ENCODE data around the gene CETN3.

Gene CETN3
- 3.6 to 10.7 (median 7.2) reads per million in 4 donors for total RNA-seq

DNA sequence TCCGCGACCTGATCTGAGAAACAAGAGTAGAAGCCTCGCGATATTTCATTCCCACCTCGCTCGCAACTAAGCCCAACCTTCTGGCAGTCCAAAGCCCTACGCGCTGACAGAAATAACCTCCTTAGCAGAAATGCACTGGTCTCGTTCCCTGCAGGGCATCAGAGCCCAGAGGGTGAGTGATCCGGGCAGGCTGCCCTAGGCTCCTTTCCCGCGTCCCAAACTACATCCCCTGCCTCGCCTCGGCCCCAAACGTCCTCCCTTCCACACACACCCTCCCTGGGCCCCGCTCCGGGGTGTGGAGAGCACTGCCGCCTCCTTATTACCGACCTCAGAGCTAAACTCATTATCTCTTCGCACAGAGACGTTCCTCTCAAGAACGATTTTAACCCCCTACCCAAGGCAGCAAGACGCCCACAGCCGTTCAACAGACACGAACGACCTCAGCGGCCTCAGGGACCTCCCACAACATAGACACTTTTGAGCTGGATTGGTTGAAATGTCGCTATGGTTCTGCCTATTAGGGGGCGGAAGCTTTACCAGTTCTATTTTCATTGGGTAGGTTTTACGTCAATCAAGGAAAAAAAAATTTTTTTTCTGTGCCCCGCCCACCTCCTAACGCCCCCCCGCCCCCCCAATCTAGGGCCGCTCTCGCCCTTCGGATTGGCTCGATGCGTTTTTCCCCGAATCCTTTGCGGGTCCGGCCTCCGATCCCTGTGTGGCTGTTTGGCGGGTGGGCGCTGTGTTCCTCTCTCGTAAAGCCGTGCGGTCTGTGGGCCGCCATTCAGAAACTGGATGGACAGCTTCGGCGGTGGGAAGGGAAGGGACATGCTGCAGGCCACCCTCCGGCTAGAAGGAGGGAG is at the start of gene CETN3:
Gene CETN3 (minus strand): TSS at position 439 of the 860 bp plus-strand sequence. CDS start 95 bp downstream, at position 344.
- DNase-seq, result peak; percentile 81 to 92 (median 84)

DNA sequence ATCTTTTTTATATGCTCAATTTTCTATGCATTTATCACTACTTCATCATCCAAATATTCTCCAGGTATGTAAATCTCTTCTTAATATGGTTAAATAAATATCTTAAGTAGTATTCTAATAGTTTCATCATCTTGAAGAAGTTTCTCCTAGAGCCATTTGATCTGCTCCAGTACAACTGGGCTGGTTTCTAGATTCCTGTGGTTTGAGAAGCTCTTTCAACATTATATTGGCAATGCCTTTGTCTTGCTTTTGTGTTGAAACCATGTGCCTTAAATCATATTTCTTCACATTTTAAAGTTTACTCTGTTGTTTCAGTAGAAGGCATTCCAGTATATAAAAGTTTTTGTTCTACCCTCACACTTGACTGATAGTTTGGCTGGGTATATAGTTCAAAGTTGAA is 37.4 kb upstream of the CETN3 start:
- DNase-seq, result no peak

DNA sequence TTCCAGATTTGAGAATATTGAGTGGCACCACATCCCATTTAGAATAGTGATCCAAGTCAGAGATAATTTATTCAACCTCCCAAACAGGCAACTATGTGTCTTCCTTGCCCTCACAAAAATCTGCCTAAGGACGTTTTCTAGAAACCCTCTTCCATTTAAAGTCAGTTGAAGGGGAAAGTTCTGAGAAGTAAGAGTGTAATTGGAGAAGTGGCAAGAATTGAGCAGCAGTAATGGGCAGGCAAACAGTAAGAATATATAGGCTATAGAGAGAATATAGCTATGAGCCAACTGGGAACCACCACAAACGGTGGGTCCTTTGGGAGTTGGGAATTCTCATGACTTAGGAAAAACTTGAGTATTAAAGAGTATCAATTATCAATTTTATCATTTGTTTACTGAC is 31.1 kb upstream of the CETN3 start:
- DNase-seq, result no peak

DNA sequence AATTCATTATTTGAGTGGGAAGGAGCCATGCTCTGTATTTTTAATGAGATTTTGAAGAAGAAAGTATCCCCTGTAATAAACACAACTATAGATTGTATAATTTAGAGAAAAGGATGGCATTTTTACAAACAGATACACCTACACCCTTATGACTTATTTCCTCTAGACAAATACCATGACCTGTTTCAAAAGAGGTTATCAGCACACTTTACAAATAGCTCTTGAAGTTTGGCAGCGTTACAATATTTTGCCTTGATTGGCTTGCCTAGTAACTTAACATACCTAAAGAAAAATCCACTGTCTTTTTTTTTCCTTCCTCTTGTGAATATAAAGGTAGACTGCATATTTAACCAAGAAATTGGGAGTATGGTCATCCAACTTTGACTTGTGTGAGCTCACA is 28.5 kb upstream of the CETN3 start:
- no peak for DNase-seq

DNA sequence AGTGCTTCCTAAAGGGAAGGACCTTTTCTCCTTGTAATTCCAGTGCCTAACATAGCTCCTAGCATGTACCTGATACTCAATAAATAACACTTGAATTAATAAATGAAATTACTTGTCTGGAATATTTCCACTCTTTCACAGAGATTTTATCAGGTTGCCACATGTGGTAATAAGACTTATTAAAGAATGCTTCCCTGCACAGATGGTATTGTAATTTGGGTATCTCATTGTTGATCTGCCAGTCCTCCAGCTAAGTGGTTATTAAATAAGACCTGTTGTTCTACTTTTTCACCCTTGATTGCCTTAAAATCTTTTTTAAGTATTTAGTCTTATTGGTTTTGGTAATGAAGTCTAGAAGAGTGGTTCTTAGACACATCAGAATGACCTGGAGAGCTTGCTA is 28.1 kb upstream of the CETN3 start:
- no peak for DNase-seq

DNA sequence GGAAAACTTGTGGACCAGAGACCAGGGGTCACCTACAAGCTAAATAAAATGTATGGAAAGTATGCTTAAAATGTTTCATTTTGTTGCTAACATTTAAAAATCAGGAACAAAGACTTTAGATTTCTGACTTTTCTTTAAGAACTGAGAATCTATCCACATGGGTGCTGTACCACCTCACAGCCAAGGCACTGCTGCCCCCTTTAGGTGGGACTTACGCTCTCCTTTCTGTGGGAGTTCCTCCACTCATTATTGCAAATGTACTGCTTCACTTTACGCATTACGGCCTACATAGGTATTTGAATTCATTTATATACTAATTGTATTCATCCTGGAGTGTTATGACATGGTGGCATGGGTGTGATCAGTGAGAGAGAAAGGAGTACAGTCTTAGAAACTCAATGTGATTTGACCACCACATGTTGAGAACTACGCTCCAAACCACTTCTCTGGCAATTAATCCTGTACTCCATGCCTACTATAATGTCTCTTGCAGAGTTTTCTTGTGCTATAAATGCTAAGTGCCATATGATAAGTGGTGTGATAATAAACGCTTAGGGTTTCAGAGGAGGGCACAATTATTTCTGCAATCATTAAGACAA is 24.7 kb upstream of the CETN3 start:
- peak in 3 of 5 donors; percentile 10 to 34 (median 17) for DNase-seq

DNA sequence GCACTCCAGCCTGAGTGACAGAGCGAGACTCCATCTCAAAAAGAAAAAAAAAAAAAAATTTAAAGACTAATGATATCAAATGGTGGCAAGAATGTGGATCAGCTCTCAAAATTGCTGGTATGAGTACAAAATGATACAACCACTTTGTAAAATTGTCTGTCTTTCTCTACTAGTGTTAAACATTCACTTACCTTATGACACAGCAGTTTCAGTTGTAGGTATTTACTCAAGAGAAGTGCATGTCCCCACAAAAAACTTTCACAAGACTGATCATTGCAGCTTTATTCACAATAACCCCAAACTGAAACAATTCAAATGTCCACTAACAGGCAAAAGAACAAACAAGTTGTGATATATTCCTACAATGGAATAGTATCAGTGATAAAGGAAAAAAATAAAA is 14.7 kb upstream of the CETN3 start:
- no peak for DNase-seq

DNA sequence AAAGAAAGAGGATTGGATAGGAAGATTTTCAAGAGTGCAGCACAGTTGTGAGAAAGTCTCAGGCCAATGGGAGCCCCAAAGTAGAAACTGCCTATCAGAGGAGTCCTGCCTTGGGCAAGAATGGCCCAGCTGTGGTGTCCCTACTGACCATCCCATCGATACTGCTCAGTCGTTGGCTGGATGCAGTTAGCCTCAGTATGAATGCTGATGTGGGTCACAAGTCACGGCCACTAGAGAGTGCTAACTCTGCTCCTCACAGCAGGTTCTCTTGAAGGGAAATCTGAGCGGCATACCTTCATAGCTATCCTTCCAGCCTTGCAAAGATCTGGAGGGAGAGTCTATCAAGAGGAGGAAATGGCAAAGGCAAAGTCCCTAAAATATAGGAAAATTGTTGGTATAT is 11.6 kb upstream of the CETN3 start:
- DNase-seq, result no peak

DNA sequence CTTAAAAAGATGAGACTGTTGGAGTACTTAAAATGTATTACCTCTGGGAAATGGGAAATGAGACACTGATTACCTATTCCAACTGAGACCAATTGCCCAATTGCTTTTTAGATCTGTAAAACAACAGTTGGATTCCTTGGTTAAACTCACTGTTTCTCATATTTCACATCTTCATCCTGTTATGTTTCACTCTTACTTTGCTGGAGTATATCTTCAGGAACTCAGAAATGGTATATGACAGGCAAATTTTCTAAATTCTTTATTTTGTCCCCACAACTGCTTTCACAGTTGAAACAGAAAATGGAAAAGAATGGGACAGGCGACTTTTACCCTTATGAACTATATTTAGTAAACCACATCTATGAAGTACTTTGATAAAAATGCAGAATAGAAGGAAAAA is 8.7 kb upstream of the CETN3 start:
- no peak for DNase-seq

DNA sequence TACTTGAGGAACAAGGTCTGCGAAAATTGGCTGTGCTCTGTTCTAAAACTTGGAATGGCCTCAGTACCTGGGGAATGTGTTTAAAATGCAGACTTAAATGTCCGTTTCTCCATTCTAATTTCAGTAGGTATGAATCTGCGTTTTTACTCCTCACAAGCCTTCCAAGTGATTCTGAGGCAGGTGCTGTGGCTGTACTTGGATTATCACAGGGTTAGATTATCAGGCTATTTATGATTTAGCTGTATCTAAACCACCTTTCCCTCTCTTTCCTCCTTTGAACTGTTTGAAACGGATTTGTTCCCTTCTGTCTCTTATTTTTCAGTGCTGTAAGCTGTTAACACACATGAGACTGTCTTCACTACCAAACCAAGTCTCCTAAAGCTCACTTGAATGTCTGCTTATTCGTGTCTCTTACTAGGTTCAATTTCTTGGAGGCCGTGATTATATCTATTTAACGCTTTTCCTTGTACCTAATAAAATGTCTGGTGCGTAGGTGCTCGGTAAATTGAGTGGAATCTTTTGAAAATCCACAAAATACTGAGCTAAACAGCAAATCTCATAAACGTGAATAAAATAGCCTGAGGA is 714 bp upstream of the CETN3 start:
- DNase-seq, result no peak

DNA sequence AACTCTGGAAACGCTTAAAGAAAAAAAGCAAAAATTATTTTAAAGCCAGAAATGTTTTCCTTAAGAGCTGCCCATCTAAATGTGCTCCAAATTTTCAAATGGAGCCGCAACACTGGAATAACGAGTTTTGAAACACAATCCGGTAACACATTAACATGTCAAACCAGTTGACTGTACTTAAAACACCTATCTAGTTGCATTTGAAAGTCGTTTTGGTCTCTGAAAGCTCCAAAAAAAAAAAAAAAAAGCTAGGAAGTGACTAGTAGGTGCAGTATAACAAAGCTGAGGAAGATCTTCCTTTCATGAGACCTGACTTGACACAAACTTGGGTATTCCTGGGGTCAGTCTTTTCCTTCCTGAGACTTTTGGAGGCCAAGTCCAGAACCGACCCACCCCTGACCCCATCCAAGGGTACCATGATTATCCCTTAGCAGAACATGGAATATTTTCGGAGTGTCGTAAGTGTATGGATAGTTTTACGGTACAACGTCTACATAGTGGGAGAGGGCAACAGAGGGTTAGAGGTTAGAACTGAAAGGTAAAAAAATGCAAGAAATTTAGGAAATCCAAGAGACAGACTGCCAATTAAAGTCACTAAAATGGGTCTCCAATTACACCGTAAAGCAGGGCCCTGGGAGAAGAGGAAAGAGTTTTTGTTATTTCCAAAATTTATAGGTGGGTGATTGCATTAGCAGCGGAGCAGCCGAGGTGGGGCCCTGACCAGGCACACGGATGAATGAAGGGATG is 812 bp downstream of the CETN3 start:
- DNase-seq, result no peak

DNA sequence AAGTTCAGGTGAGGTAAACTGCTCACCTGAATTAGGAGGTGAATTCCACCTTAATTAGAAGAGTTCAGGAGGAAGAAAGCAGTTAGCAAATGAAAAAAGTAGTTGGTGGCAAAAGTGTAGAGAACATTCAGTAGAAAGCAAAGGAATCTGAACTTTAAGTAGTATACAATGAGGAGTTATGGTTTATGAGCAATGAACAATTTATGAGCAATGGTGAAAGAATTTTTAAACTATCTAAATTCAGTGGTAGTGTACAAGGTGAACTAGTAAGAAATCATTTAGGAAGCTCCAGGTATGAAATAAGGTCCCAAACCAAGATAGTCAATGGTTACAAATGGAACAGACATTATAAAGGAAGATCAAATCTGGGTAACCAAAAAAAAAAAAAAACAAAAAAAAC is 3.1 kb downstream of the CETN3 start:
- no peak for DNase-seq

DNA sequence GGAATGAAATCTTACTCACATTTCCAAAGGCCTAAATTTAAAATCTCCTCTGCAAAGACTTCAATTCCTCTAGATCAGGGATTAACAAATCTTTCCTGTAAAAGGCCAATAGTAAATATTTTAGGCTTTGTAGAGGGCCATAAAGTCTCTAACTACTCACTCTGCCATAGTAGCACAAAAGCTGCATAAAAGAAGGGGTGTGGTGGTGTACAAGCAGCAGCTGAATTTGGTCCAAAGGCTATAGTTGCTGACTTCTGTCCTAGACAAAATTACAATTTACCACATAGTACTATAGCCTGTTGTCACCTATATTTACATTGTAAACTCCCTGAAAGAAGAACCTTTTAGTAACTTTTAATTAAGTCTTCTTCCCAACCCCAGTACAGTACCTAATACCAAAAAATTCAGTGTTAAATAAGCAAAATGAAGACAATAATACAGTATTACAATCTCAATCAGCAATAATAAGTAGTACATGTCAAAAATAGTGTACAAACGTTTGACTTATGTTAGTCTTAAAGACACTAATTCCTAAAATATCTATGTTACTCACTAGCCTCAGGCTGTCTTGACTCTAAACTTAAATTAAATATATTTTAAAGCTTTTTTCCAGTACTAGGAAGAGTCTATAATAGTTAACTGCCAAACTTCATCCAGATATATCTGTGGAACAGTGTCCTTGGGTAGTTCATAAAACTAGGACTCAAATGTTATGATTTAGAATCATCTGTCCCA is 6.9 kb downstream of the CETN3 start:
- DNase-seq, result no peak

DNA sequence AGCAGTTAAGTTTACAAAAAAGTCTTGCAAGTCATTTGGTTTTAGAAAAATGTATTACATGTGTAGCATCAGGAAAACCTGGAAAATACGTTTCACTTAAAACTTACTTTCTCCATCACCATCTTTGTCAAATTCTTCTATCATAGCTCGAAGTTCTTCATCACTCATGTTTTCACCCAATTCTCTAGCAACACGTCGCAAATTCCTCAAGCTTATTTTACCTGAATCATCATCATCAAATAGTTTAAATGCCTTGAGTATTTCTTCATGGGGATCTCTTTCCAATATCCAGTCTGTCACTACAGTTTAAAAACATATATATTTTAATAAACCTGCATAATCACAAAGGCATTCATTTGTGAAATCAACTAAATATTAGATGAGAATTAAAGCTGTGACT is 10.3 kb downstream of the CETN3 start:
- no peak for DNase-seq

DNA sequence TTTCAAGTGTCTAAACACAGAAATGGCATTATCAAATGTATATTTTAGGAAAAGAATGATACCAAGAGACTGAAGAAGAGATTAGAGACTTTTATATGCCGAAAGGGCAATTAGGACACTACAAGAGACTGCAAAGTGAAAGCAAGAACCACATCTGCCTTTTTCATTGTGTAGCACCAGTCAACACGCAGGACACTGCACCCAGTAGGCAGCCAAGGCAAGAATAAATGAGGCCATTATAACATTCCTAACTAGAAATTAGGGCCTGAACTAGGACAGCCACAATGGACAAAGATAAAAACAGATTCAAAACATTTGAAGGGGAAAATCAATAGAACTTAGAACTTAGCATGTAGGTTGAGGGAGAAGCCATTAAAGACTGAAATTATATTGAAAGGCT is 10.8 kb downstream of the CETN3 start:
- no peak for DNase-seq

DNA sequence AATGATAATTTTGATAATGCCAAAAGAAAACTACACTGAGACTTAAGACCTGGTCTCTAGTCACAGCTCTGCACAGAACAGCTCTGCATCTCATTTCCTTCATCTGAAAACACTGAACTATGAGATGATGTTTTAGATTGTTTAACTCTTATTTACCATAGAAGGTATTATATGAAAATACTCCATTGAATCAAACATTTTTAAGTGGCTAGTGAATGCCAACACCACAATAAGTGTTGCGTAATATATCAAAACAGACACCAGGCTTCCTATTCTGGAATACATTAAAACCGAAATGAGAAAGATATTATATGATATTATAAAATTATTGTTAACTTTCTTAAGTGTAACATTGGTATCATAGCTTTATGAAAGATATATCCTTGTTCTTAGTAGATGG is 14.6 kb downstream of the CETN3 start:
- DNase-seq, result no peak

DNA sequence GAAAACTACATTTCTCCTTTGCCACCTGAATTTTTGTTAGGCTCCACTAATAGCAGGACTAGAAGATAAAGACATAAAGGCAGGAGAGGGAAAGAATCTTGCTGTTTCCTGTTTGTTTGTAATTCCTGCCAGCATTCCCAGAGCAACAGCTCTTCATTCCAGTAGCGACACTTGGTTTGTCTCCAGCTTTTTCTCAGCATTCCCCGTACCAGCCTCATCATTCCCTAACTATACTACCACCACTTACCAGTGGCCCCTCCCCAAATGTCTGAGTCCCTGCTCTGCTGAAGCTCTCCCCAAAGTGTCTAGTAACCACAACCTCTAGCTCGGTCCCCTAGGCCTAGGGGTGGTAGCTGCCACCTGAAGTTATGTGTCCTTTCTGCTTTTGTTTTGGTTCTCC is 18.6 kb downstream of the CETN3 start:
- no peak for DNase-seq

DNA sequence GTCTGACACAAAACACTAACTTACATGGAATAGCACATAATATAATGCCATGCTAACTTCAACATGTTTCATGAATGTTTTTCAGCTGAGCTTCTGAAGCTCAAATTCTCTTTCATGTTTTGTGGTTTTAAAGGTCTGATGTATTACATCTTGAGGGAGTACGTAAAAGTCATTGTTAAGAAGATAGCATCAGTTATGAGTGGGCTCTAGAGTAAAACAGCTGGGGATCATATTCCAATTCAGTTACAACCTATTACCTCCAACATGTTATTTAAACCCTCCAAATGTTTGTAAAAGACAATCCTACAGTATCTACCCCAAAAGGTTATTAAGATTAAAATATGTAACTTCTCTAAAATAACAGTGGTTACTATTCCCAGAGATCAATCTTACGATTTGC is 19.2 kb downstream of the CETN3 start:
- DNase-seq, result no peak

DNA sequence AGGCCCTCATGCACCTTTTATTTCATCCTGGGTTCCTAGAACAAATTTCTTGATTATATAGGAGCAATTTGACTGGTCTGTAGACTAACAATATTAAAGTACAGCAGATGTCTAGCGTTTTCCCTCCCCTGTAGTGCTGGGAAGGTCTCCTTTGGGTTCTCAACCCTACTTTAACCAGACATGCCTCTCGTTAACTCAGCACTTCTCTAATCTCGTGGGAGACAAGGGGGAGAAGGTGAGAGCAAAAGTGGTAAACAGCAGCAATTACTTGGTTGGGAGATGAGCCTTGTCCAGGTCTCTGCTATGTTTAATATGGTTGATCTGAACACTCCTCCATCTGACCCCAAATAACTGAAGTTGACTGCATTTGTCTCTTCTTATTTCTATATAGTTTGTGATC is 22.0 kb downstream of the CETN3 start:
- no peak for DNase-seq

DNA sequence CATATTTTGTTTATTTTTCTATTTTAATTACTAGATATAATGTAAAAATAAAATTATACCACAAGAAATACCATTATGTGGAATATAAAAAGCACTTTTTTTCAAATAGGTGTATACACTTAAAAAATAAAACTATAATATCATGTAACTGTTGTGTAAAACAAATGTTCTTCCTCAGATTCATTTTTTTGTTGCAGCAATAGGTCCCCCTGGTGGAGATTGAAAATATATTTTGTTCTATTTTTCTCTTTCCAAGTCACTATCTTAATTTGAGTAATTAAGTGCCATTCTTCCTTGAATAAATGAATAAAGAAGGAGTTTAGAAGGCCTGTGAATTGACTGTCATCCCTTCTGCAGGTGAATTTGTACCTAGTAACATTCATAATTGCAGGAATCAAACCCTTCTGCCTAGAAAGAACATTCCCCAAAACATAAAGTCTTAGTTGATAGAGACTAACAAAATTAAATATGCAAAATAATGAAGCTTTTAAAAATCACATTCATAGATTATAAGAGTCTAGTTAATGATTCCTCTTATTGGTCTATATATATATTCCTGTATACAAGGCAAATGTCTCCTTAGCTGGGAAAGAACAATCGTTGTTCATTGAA is 23.4 kb downstream of the CETN3 start:
- no peak for DNase-seq

DNA sequence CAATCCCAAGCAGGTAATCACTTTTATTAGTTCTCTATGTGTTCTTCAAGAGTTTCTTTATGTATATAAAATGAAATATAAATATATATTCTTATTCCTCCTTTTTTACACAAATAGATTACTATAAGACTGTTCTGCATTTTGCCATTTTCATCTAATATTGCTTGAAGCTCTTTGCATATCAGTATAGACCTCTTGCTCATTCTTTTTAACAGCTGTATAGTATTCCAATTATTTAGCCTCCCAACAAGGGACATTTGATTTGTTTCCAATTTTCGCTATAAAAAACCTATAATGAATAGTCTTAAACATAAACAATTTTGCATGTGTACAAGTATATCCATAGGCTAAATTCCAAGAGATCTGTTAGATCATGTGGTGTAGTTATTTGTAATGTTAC is 25.2 kb downstream of the CETN3 start:
- no peak for DNase-seq

DNA sequence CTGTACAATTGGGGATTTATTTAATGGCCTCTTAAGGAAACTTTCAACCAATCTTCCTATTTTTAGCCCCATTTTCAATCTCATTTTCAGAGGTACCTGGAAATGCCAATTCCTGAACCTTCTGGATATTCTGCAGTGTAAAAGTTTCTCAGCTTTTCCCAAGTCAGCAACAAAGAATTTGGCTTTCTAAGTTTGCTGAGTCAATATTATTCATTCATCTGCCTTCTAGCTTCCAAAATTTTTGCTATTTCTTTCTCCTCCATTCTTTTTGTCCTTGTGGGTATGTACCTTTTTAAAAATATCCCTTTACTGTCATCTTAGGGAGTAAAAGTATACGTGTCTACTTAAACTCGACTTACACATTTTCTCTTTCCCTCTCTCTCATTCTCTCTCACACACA is 25.7 kb downstream of the CETN3 start:
- no peak for DNase-seq

Measured in T-helper 1 cell (primary cell).